ENCODE results near the gene ZC2HC1C. TPM values are rescaled to one million over a fixed set of nuclear protein-coding genes. Genes with fewer than 3 reads are reported as not detected.

Gene ZC2HC1C
- total and polyA plus RNA-seq, 2 of the 13 experiments (the other 11 are each of a cell fraction or from before 2014, with no cell fraction given) = 3.3 to 3.5 TPM

DNA sequence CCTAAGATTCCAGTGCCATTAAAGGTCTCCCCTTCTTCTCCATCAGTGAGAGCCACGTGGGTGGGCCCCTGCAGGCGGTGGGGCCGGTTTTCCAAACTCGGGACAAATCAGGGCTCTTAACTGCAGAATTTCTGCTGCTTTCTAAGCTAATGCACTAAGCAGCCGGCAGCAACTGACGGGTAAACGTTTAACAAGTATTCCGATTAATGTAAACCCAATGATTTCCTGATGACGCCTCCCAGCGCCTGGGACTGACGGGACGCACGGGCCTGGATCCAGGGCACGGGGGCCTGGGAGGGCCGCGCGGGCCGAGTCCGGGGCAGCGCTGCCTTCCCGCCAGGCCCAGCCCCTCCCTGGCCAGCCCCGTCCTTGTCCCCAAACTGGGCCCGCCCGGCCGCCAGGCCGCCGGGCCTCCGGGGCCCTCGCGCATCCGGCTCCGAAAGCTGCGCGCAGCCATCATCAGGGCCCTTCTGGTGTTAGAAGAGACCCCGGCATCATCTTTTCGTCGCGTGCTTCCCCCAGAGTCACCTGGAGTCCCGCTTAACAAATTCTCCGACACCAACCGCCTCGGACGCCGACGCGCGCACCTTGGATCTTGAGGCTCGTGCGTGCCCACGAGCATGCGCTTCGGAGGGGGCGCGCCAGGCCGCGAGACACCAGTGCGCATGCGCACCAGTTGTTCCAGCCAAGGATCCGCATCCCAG lies 18.4 kb upstream of the ZC2HC1C start, which contains the start of gene MLH3 (continued):
- TF ChIP-seq HDAC6 (IDR thresholded peaks at IDR 0.05; ENCODE audit: low read depth, low read length) (no peak), MYNN (CRISPR knock-in tag; IDR thresholded peaks at IDR 0.05; ENCODE audit: low read depth) (no peak), TRIM24 (CRISPR knock-in tag; IDR thresholded peaks at IDR 0.05) (no peak), RFX3 (CRISPR knock-in tag; IDR thresholded peaks at IDR 0.05) (no peak), ZFP1 (CRISPR knock-in tag; IDR thresholded peaks at IDR 0.05) (0 out of 2 replicates have a peak, but pooled peaks have one; percentile 29), ZNF605 (CRISPR knock-in tag; IDR thresholded peaks at IDR 0.05) (peak; percentile 85), SSRP1 (CRISPR knock-in tag; IDR thresholded peaks at IDR 0.05) (no peak), SPEN (CRISPR knock-in tag; IDR thresholded peaks at IDR 0.05; ENCODE audit: low read depth) (peak; percentile 82), ZNF816 (CRISPR knock-in tag; IDR thresholded peaks at IDR 0.05; ENCODE audit: borderline replicate concordance) (0 out of 2 replicates have a peak, but pooled peaks have one; percentile 19), ZNF30 (CRISPR knock-in tag; IDR thresholded peaks at IDR 0.05) (no peak), NCOA5 (CRISPR knock-in tag; IDR thresholded peaks at IDR 0.05) (no peak), MAZ (IDR thresholded peaks at IDR 0.05; ENCODE audit: borderline replicate concordance, low read depth, low read length) (no peak), MAZ (CRISPR knock-in tag; IDR thresholded peaks at IDR 0.05; ENCODE audit: low read depth) (peak; percentile 56), MXI1 (IDR thresholded peaks at IDR 0.05; ENCODE audit: borderline replicate concordance, low read depth, low read length) (peak; percentile 62; the same call in 1 of the 3 replicates), KDM5A (IDR thresholded peaks at IDR 0.05; ENCODE audit: borderline replicate concordance, low read length) (peak; percentile 71; the same call in 1 of the 2 replicates), ZNF629 (CRISPR knock-in tag; conservative IDR thresholded peaks at IDR 0.05) (no peak)
- TF ChIP-seq, protein P1, sequence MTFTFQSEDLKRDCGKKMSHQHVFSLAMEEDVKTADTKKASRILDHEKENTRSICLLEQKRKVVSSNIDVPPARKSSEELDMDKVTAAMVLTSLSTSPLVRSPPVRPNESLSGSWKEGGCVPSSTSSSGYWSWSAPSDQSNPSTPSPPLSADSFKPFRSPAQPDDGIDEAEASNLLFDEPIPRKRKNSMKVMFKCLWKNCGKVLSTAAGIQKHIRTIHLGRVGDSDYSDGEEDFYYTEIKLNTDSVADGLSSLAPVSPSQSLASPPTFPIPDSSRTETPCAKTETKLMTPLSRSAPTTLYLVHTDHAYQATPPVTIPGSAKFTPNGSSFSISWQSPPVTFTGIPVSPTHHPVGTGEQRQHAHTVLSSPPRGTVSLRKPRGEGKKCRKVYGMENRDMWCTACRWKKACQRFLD (CRISPR knock-in tag; IDR thresholded peaks at IDR 0.05; ENCODE audit: borderline replicate concordance) = no peak
- TF ChIP-seq, protein P2, sequence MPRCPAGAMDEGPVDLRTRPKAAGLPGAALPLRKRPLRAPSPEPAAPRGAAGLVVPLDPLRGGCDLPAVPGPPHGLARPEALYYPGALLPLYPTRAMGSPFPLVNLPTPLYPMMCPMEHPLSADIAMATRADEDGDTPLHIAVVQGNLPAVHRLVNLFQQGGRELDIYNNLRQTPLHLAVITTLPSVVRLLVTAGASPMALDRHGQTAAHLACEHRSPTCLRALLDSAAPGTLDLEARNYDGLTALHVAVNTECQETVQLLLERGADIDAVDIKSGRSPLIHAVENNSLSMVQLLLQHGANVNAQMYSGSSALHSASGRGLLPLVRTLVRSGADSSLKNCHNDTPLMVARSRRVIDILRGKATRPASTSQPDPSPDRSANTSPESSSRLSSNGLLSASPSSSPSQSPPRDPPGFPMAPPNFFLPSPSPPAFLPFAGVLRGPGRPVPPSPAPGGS (CRISPR knock-in tag; IDR thresholded peaks at IDR 0.05) = peak; percentile 85; the same call in 1 of the 2 replicates
- TF ChIP-seq, protein P3, sequence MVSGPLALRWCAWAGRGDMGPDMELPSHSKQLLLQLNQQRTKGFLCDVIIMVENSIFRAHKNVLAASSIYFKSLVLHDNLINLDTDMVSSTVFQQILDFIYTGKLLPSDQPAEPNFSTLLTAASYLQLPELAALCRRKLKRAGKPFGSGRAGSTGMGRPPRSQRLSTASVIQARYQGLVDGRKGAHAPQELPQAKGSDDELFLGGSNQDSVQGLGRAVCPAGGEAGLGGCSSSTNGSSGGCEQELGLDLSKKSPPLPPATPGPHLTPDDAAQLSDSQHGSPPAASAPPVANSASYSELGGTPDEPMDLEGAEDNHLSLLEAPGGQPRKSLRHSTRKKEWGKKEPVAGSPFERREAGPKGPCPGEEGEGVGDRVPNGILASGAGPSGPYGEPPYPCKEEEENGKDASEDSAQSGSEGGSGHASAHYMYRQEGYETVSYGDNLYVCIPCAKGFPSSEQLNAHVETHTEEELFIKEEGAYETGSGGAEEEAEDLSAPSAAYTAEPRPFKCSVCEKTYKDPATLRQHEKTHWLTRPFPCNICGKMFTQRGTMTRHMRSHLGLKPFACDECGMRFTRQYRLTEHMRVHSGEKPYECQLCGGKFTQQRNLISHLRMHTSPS (CRISPR knock-in tag; IDR thresholded peaks at IDR 0.05; ENCODE audit: low read depth) = peak; percentile 53; the same call in 1 of the 2 replicates
- TF ChIP-seq, protein P4, sequence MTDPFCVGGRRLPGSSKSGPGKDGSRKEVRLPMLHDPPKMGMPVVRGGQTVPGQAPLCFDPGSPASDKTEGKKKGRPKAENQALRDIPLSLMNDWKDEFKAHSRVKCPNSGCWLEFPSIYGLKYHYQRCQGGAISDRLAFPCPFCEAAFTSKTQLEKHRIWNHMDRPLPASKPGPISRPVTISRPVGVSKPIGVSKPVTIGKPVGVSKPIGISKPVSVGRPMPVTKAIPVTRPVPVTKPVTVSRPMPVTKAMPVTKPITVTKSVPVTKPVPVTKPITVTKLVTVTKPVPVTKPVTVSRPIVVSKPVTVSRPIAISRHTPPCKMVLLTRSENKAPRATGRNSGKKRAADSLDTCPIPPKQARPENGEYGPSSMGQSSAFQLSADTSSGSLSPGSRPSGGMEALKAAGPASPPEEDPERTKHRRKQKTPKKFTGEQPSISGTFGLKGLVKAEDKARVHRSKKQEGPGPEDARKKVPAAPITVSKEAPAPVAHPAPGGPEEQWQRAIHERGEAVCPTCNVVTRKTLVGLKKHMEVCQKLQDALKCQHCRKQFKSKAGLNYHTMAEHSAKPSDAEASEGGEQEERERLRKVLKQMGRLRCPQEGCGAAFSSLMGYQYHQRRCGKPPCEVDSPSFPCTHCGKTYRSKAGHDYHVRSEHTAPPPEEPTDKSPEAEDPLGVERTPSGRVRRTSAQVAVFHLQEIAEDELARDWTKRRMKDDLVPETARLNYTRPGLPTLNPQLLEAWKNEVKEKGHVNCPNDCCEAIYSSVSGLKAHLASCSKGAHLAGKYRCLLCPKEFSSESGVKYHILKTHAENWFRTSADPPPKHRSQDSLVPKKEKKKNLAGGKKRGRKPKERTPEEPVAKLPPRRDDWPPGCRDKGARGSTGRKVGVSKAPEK (CRISPR knock-in tag; IDR thresholded peaks at IDR 0.05; ENCODE audit: borderline replicate concordance) = no peak
- TF ChIP-seq, protein P5, sequence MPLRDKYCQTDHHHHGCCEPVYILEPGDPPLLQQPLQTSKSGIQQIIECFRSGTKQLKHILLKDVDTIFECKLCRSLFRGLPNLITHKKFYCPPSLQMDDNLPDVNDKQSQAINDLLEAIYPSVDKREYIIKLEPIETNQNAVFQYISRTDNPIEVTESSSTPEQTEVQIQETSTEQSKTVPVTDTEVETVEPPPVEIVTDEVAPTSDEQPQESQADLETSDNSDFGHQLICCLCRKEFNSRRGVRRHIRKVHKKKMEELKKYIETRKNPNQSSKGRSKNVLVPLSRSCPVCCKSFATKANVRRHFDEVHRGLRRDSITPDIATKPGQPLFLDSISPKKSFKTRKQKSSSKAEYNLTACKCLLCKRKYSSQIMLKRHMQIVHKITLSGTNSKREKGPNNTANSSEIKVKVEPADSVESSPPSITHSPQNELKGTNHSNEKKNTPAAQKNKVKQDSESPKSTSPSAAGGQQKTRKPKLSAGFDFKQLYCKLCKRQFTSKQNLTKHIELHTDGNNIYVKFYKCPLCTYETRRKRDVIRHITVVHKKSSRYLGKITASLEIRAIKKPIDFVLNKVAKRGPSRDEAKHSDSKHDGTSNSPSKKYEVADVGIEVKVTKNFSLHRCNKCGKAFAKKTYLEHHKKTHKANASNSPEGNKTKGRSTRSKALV (CRISPR knock-in tag; IDR thresholded peaks at IDR 0.05) = no peak
